ENCODE results near the gene SAMD3. TPM values are rescaled to one million over a fixed set of nuclear protein-coding genes. Genes with fewer than 3 reads are reported as not detected.

SAMD3 gene
- total RNA-seq, 1 experiment from 2014 or later = not detected

DNA sequence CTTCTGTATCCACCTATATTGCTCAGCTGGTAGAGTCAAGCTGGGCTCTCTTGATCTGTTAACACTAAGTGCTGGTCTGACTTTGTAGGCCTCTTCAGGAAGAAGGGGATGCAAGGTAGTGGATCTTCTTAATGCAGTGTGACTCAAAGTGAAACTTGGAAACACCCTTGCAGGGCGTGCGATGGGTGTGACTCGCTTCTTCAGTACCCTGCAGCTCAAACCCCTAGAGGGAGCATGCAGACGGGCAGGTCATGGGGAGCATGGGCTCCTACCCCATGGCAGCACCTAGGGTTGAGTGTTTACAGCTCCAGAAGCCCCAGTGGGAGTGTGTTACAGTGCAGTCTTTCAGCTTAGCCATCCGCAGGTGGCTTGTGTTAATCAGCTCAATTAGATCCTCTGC, 757 bp upstream of the SAMD3 start:
- no peaks in the 10 kb centered on the region for H3K9me2 ChIP-seq (ENCODE audit: insufficient read depth)
- no peak overlapping the region for H3K4me3 ChIP-seq
- no peaks in the 10 kb centered on the region for H3K9me3 ChIP-seq (ENCODE audit: insufficient read depth, low read depth)
- POLR2A ChIA-PET (ENCODE audit: unreplicated experiment) = no interaction called here
- CTCF ChIA-PET = no interaction called here
- no peak overlapping the region for H3K27ac ChIP-seq
- no peaks in the 10 kb centered on the region for H3K79me2 ChIP-seq (ENCODE audit: low read depth)
- intact Hi-C loops (cut with micrococcal nuclease; ENCODE audit: unreplicated experiment) = no loop called here
- no TSS peak for BruUV-seq (replicated peaks)
- H2AFZ ChIP-seq = no peak overlapping the region
- H3F3A ChIP-seq (ENCODE audit: insufficient read depth, low read depth) = no peaks in the 10 kb centered on the region
- H3K4me1 ChIP-seq (replicated peaks; ENCODE audit: insufficient read depth) = no peaks in the 10 kb centered on the region
- no peak overlapping the region for H3K4me2 ChIP-seq
- TF ChIP-seq EZH2 (IDR thresholded peaks at IDR 0.05; ENCODE audit: low read depth) = no peak
- no peak for TF ChIP-seq CTCF (conservative IDR thresholded peaks at IDR 0.05)
- H4K20me1 ChIP-seq (ENCODE audit: insufficient read depth) = no peaks in the 10 kb centered on the region
- no peak for DNase-seq
- H3K36me3 ChIP-seq (ENCODE audit: low read depth) = no peaks in the 10 kb centered on the region
- no peaks in the 10 kb centered on the region for H3K27me3 ChIP-seq (ENCODE audit: insufficient read depth, low read depth)

DNA sequence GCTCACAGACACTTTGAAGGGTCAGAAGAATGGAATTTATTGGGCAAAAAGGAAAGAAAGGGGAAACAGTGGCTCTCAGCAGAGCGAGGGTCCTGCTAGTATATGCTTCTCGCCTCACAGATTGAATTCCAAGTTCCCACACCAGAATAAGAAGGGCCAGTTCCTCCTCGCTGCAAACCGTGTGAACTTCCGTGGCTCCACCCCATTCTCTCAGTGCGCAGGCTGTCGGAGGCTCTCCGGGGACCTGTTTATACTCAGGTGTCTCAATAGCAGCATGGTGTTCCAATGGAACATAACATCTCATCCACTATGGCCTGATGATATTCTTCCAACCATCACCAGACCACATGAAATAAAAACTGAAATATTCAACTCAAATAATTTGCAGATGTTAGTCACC, 4.6 kb downstream of the SAMD3 start:
- intact Hi-C loops (cut with micrococcal nuclease; ENCODE audit: unreplicated experiment) = no loop called here
- no peak overlapping the region for H3K27ac ChIP-seq
- H3K79me2 ChIP-seq (ENCODE audit: low read depth) = no peaks in the 10 kb centered on the region
- H4K20me1 ChIP-seq (ENCODE audit: insufficient read depth) = no peaks in the 10 kb centered on the region
- H3K9me2 ChIP-seq (ENCODE audit: insufficient read depth) = no peaks in the 10 kb centered on the region
- H3K4me1 ChIP-seq (replicated peaks; ENCODE audit: insufficient read depth) = no peaks in the 10 kb centered on the region
- no peaks in the 10 kb centered on the region for H3K9me3 ChIP-seq (ENCODE audit: insufficient read depth, low read depth)
- H3K27me3 ChIP-seq (ENCODE audit: insufficient read depth, low read depth) = no peaks in the 10 kb centered on the region
- no peak overlapping the region for H3K4me2 ChIP-seq
- CTCF ChIA-PET = no interaction called here
- DNase-seq = no peak
- POLR2A ChIA-PET (ENCODE audit: unreplicated experiment) = no interaction called here
- no peak overlapping the region for H3K4me3 ChIP-seq
- no peak for TF ChIP-seq CTCF (conservative IDR thresholded peaks at IDR 0.05)
- TF ChIP-seq EZH2 (IDR thresholded peaks at IDR 0.05; ENCODE audit: low read depth) = no peak
- H3K36me3 ChIP-seq (ENCODE audit: low read depth) = no peaks in the 10 kb centered on the region
- H2AFZ ChIP-seq = peak overlapping the region; percentile 22; the same call in 1 of the 2 replicates
- BruUV-seq (replicated peaks) = no TSS peak
- H3F3A ChIP-seq (ENCODE audit: insufficient read depth, low read depth) = no peaks in the 10 kb centered on the region

DNA sequence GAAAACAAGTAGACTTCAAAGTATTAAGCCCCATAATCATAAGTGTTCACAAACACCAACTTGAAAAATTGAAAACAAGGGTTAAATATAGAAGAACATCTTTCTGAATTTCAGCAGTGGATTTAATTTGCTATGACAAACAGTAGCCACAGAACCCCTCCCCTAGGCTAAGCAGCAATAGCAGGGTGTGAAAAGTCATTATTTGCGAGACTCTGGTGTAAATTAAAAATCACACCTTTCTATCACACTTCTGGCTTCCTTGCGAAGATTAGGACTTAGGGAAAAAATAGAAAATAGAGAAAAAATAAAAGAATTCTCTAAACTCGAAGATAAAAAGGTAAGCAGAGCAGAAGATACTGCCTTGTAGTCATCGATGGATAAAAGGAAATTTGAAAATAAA, 6.1 kb downstream of the SAMD3 start:
- H3K4me1 ChIP-seq (replicated peaks; ENCODE audit: insufficient read depth) = no peaks in the 10 kb centered on the region
- H3K9me2 ChIP-seq (ENCODE audit: insufficient read depth) = no peaks in the 10 kb centered on the region
- no peaks in the 10 kb centered on the region for H3F3A ChIP-seq (ENCODE audit: insufficient read depth, low read depth)
- no peaks in the 10 kb centered on the region for H3K27me3 ChIP-seq (ENCODE audit: insufficient read depth, low read depth)
- no peak overlapping the region for H2AFZ ChIP-seq
- no peak for DNase-seq
- TF ChIP-seq CTCF (conservative IDR thresholded peaks at IDR 0.05) = no peak
- no peak for TF ChIP-seq EZH2 (IDR thresholded peaks at IDR 0.05; ENCODE audit: low read depth)
- H4K20me1 ChIP-seq (ENCODE audit: insufficient read depth) = no peaks in the 10 kb centered on the region
- no TSS peak for BruUV-seq (replicated peaks)
- intact Hi-C loops (cut with micrococcal nuclease; ENCODE audit: unreplicated experiment) = no loop called here
- no peaks in the 10 kb centered on the region for H3K9me3 ChIP-seq (ENCODE audit: insufficient read depth, low read depth)
- H3K4me3 ChIP-seq = no peak overlapping the region
- no peaks in the 10 kb centered on the region for H3K36me3 ChIP-seq (ENCODE audit: low read depth)
- POLR2A ChIA-PET (ENCODE audit: unreplicated experiment) = no interaction called here
- H3K4me2 ChIP-seq = no peak overlapping the region
- H3K79me2 ChIP-seq (ENCODE audit: low read depth) = no peaks in the 10 kb centered on the region
- CTCF ChIA-PET = no interaction called here
- H3K27ac ChIP-seq = no peak overlapping the region
